Neuronal stem cell (in vitro differentiated cells): Measurements from ENCODE around the gene ENPP1.
A peak's percentile ranks its signal among the peaks of the same experiment; 100 is the strongest.

Experiments
- DNase-seq: peaks from one replicate; pipeline ENCODE4 v3.0.0-alpha.2; 2013; ENCODE audit warnings: low spot score
- H2AFZ ChIP-seq: one replicate; pipeline ENCODE4 v1.6.1; 2013; ENCODE audit warnings: mild to moderate bottlenecking, low read length, inconsistent platforms
- H2AK5ac ChIP-seq: 2 replicates; pipeline ENCODE4 v1.6.1; 2013; ENCODE audit warnings: low read depth, mild to moderate bottlenecking, inconsistent platforms, low read length, moderate library complexity, mixed read lengths
- H2BK120ac ChIP-seq: 2 replicates; pipeline ENCODE4 v1.6.1; 2013; ENCODE audit warnings: low read depth, mild to moderate bottlenecking, inconsistent platforms, low read length, moderate library complexity, mixed read lengths
- H2BK12ac ChIP-seq: one replicate; pipeline ENCODE4 v1.6.1; 2013; ENCODE audit warnings: low read length, inconsistent platforms
- H2BK15ac ChIP-seq: 2 replicates; pipeline ENCODE4 v1.6.1; 2013; ENCODE audit warnings: mild to moderate bottlenecking, low read length, inconsistent platforms, mixed read lengths
- H2BK5ac ChIP-seq: one replicate; pipeline ENCODE4 v1.6.1; 2013; ENCODE audit warnings: inconsistent platforms, mild to moderate bottlenecking, low read length, moderate library complexity
- H3K14ac ChIP-seq: one replicate; pipeline ENCODE4 v1.6.1; 2013; ENCODE audit warnings: low read length, inconsistent platforms
- H3K18ac ChIP-seq: 2 replicates; pipeline ENCODE4 v1.6.1; 2013; ENCODE audit warnings: low read length, inconsistent platforms
- H3K23ac ChIP-seq: 2 replicates; pipeline ENCODE4 v1.6.1; 2013; ENCODE audit warnings: low read depth, mild to moderate bottlenecking, mixed read lengths, low read length, inconsistent platforms; ENCODE audit not compliant: poor library complexity
- H3K27ac ChIP-seq: replicated peaks from 3 replicates; pipeline ENCODE4 v1.5.1; 2013; ENCODE audit warnings: low read length, inconsistent platforms
- H3K27me3 ChIP-seq, 3 experiments: 2 replicates each; pipeline ENCODE4 v1.6.1; 2013; ENCODE audit warnings: low read length in 3 of 3, mild to moderate bottlenecking in 2 of 3, inconsistent platforms in 1 of 3, low read depth in 1 of 3, mixed read lengths in 1 of 3, moderate library complexity in 1 of 3; ENCODE audit not compliant: control insufficient read depth in 3 of 3, insufficient read depth in 3 of 3
- H3K36me3 ChIP-seq, 2 donors: replicated peaks in 1 of 2; 2 replicates each; pipeline ENCODE4 v1.6.1; 2013; ENCODE audit warnings: low read length in 2 of 2; ENCODE audit not compliant: control insufficient read depth in 2 of 2, insufficient read depth in 2 of 2
- H3K4ac ChIP-seq: 2 replicates; pipeline ENCODE4 v1.6.1; 2013; ENCODE audit warnings: inconsistent platforms, mild to moderate bottlenecking, low read length, moderate library complexity
- H3K4me1 ChIP-seq, 2 donors: 1 replicate in 1 of 2; 2 replicates in 1 of 2; pipeline ENCODE4 v1.6.1; 2013; ENCODE audit warnings: low read length in 2 of 2, low read depth in 1 of 2; ENCODE audit not compliant: control insufficient read depth in 2 of 2, insufficient read depth in 1 of 2
- H3K4me2 ChIP-seq: one replicate; pipeline ENCODE4 v1.6.1; 2013; ENCODE audit warnings: mild to moderate bottlenecking, low read length, inconsistent platforms; ENCODE audit not compliant: insufficient read depth, poor library complexity, severe bottlenecking
- H3K4me3 ChIP-seq, 2 donors: 2 replicates each; pipeline ENCODE4 v1.5.1; 2013; ENCODE audit warnings: low read length in 2 of 2, mild to moderate bottlenecking in 2 of 2, inconsistent platforms in 1 of 2, moderate library complexity in 1 of 2
- H3K79me1 ChIP-seq: one replicate; pipeline ENCODE4 v1.6.1; 2013; ENCODE audit warnings: low read depth, mild to moderate bottlenecking, inconsistent platforms, low read length, moderate library complexity
- H3K9ac ChIP-seq: one replicate; pipeline ENCODE4 v1.6.1; 2013; ENCODE audit warnings: mild to moderate bottlenecking, low read depth, low read length, inconsistent platforms; ENCODE audit not compliant: poor library complexity
- H3K9me3 ChIP-seq, 2 donors: replicated peaks in 1 of 2; 2 replicates each; pipeline versions ENCODE3 to v1.6.1; 2013; ENCODE audit warnings: low read length in 2 of 2, mild to moderate bottlenecking in 2 of 2, inconsistent platforms in 1 of 2, low read depth in 1 of 2, mixed read lengths in 1 of 2, moderate library complexity in 1 of 2; ENCODE audit not compliant: control insufficient read depth in 2 of 2, insufficient read depth in 1 of 2
- H4K8ac ChIP-seq: one replicate; pipeline ENCODE4 v1.6.1; 2013; ENCODE audit warnings: low read depth, mild to moderate bottlenecking, inconsistent platforms, low read length, moderate library complexity
- H4K91ac ChIP-seq: one replicate; pipeline ENCODE4 v1.6.1; 2013; ENCODE audit warnings: low read length, low read depth, mild to moderate bottlenecking, inconsistent platforms; ENCODE audit not compliant: poor library complexity
- WGBS, 2 donors: extraction: QIAGEN DNeasy Blood & Tissue Kit; methylation state at CpG; one replicate each; pipeline ENCODE4 v1.1.7; 2013; ENCODE audit warnings: missing lambda C conversion rate in 2 of 2, mixed read lengths in 1 of 2; ENCODE audit not compliant: insufficient read length in 2 of 2, insufficient replicate concordance in 1 of 2; ENCODE audit errors: extremely low coverage in 2 of 2; 5-methylcytosine and 5-hydroxymethylcytosine counted together

Gene ENPP1

DNA sequence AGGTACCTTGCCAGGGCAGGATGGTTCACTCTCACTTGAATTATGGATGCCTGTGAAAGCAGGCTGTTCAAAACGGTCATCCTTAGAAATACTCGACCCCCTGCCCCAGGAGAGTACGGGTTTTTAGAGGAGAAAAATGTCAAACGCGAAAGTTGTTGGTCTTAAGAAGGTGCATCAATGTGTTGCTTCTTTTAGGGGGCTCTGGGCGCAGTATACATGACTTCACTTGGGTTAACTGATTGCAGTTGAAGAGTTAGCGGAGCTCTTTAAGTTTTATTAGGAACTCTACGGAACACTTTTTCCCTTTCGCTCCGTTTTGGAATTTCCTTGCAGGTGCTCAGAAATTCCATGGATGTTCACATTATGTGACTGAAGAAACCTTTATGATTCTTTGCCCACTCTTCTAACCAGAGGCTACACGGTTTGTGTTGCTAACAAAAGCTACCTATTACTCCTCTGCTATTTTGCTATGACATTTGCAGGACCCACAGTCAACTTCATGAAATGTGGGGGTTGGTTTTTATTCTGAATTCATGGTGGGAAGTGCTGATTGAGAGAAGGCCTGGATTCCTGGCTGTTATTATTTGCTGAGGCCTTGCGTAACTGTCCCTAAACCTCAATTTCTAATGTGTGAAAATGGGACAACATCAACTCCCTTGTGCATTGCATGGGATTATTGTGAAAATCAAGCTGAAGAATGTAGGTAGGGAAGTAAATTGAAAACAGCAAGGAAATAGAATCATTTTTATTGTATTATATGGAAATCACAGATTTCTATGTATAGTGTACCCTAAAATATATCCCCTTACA, 845 bp downstream of the ENPP1 start:
- no peak overlapping the region for H3K4ac ChIP-seq
- DNase-seq: no peak
- no CpG with 5 or more reads among the region's 12 CpGs for WGBS, 2 donors

DNA sequence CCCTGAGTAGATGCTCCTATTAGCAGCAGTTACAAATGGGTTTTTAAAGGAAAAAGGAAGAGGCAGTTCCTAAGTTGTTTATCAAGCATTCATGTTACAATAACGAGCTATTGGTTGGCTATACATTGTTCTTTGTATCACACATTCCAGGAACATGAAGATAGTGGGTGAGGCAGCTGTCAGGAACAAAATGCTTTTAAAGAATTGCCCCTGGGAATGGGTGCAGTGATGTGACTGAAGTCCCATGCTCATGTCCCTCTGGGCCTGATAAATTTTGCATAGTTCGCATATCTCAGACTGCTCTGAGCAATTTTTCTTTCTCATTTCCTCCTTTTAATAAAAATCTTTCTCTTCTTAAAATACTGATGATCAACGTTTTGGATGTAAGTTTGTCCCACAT, 3.7 kb downstream of the ENPP1 start:
- WGBS, 2 donors: no CpG with 5 or more reads among the region's 3 CpGs
- Histone ChIP-seq H3K36me3 (no peaks in the 10 kb centered on the region), H3K9ac (no peak overlapping the region), H3K27me3 (peaks cover 0 to 54% (median 10%) of the 10 kb centered on the region in 3 experiments), H3K18ac (no peak overlapping the region), H4K8ac (no peak overlapping the region), H3K4ac (no peak overlapping the region), H3K79me1 (no peaks in the 10 kb centered on the region), H3K27ac (no peak overlapping the region), H2BK15ac (no peak overlapping the region), H2AFZ (no peak overlapping the region), H2BK120ac (no peak overlapping the region), H3K4me2 (no peak overlapping the region), H2BK12ac (no peak overlapping the region), H2AK5ac (no peak overlapping the region), H3K4me3 (no peak overlapping the region), H3K14ac (no peak overlapping the region), H4K91ac (no peak overlapping the region), H3K23ac (no peak overlapping the region), H3K4me1 (peaks cover 0 to 6% of the 10 kb centered on the region in 2 donors), H2BK5ac (no peak overlapping the region), H3K9me3 (no peaks in the 10 kb centered on the region)
- no peak for DNase-seq

More for the DNA sequence above, 845 bp downstream of the ENPP1 start:
- H3K18ac ChIP-seq: peak overlapping the region; percentile 72
- H3K4me3 ChIP-seq: peak overlapping the region; percentile 54 to 79
- peak overlapping the region; percentile 87 for H2BK15ac ChIP-seq
- H3K9me3 ChIP-seq: no peaks in the 10 kb centered on the region
- H2BK12ac ChIP-seq: no peak overlapping the region
- H3K27ac ChIP-seq: no peak overlapping the region
- H2AFZ ChIP-seq: peak overlapping the region; percentile 90
- no peaks in the 10 kb centered on the region for H3K36me3 ChIP-seq
- peaks cover 0 to 6% of the 10 kb centered on the region in 2 donors for H3K4me1 ChIP-seq
- no peak overlapping the region for H3K23ac ChIP-seq
- no peaks in the 10 kb centered on the region for H3K79me1 ChIP-seq
- no peak overlapping the region for H4K91ac ChIP-seq
- no peak overlapping the region for H2AK5ac ChIP-seq
- H3K9ac ChIP-seq: peak overlapping the region; percentile 5
- no peak overlapping the region for H4K8ac ChIP-seq
- no peak overlapping the region for H2BK5ac ChIP-seq
- H3K27me3 ChIP-seq: peaks cover 0 to 69% (median 10%) of the 10 kb centered on the region in 3 experiments
- no peak overlapping the region for H2BK120ac ChIP-seq
- H3K4me2 ChIP-seq: peak overlapping the region; percentile 63
- no peak overlapping the region for H3K14ac ChIP-seq

DNA sequence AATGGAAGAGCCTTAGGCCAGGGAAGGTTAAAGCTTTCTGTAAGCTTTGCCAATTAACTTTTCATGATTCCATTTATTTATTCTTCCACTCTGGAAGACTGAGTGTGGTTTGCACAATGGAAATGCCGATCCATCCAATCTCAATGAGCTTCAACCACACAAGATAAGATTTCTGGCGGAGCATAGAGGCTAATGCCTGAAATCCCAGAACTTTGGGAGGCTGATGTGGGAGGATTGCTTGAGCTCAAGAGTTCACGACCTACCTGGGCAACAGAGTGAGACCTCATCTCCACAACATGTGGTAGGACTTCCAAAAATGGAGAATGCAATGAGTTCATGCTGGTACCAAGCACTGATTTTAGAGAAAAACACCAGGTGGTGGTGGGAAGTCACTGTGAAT, 6.2 kb downstream of the ENPP1 start:
- Histone ChIP-seq H3K9me3 (no peaks in the 10 kb centered on the region), H3K14ac (no peak overlapping the region), H2BK120ac (no peak overlapping the region), H3K4me1 (peaks cover 0 to 1% of the 10 kb centered on the region in 2 donors), H3K4ac (no peak overlapping the region), H3K9ac (no peak overlapping the region), H3K4me2 (no peak overlapping the region), H2AK5ac (no peak overlapping the region), H2BK5ac (no peak overlapping the region), H3K23ac (no peak overlapping the region), H3K36me3 (no peaks in the 10 kb centered on the region), H3K79me1 (no peaks in the 10 kb centered on the region), H2AFZ (no peak overlapping the region), H2BK12ac (no peak overlapping the region), H3K27me3 (peaks cover 0 to 35% (median 0%) of the 10 kb centered on the region in 3 experiments), H2BK15ac (no peak overlapping the region), H3K27ac (no peak overlapping the region), H3K18ac (no peak overlapping the region), H3K4me3 (no peak overlapping the region), H4K91ac (no peak overlapping the region), H4K8ac (no peak overlapping the region)
- WGBS, 2 donors: no CpG with 5 or more reads among the region's 3 CpGs
- no peak for DNase-seq

DNA sequence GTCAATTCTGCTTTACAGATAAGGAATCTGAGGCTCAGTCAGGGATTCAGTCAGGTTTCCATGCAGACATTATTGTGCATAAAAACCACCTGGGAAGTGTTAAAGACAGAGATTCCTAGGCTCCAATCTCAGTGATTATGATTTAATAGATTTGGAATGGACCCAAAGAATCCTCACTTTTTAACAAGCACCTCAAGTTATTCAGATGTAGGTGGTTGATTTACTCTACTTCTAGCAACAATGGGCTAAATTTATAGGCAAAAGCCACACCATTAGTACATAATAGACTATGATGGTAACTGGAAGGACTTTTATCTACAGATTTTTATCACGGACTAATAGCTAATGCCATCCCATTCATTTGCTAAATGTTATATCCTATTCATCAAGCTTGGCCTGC, 9.0 kb downstream of the ENPP1 start:
- Histone ChIP-seq H3K4me1 (no peaks in the 10 kb centered on the region), H3K27ac (no peak overlapping the region), H2BK120ac (no peak overlapping the region), H3K27me3 (peaks cover 0 to 11% (median 0%) of the 10 kb centered on the region in 3 experiments), H2AFZ (no peak overlapping the region), H2BK12ac (no peak overlapping the region), H3K4me3 (no peak overlapping the region), H3K79me1 (no peaks in the 10 kb centered on the region), H3K23ac (no peak overlapping the region), H4K8ac (no peak overlapping the region), H4K91ac (no peak overlapping the region), H3K4ac (no peak overlapping the region), H2BK5ac (no peak overlapping the region), H3K36me3 (no peaks in the 10 kb centered on the region), H2BK15ac (no peak overlapping the region), H3K4me2 (no peak overlapping the region), H3K9me3 (no peaks in the 10 kb centered on the region), H2AK5ac (no peak overlapping the region), H3K14ac (no peak overlapping the region), H3K18ac (no peak overlapping the region), H3K9ac (no peak overlapping the region)
- WGBS, 2 donors: no CpG with 5 or more reads among the region's 1 CpG
- no peak for DNase-seq
